ENCODE results near the gene SLC39A11.

DNA sequence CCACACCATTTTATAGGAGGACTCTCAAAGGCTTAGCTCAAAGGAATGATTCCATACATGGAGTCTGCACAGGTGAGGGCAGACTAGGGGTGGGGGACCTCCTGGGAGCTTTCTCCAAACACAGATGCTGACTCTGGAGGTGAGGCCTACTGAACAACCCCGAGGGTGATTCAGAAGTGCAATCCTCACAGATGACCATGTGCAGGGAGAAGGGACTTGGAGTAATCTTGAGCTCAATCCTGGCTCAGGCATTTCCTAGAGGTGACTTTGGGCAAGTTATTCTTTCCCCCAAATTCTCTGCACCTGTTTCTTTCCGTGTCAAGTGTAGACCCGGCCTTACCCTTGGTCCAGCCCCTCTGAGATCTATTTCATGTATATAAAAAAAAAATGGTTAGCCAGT lies 401.5 kb downstream of the SLC39A11 start:
- TF ChIP-seq CTCF (IDR thresholded peaks at IDR 0.05) = no peak
- no peak for TF ChIP-seq POLR2A (IDR thresholded peaks at IDR 0.05)

Data from thyroid gland (tissue), 4 donors.